Measurements from ENCODE around the gene RGS6.

Gene RGS6

GRCh38 chr14:72591391-72591790 is 659.2 kb downstream of the RGS6 start:
- no peak overlapping the region for H3K4me3 ChIP-seq (ENCODE audit: low read depth, low read length)
- H3K4me1 ChIP-seq (ENCODE audit: control insufficient read depth, insufficient read depth, low read length, unreplicated experiment) = no peaks in the 10 kb centered on the region
- H3K79me2 ChIP-seq (ENCODE audit: control insufficient read depth, insufficient read depth, low read length, unreplicated experiment) = no peaks in the 10 kb centered on the region
- H3K27me3 ChIP-seq (ENCODE audit: insufficient read depth, low read length) = no peaks in the 10 kb centered on the region
- no peaks in the 10 kb centered on the region for H3K36me3 ChIP-seq (ENCODE audit: insufficient read depth, low read length)
- no peak overlapping the region for H3K27ac ChIP-seq (ENCODE audit: low read depth, low read length)
- no peak overlapping the region for H2AFZ ChIP-seq (ENCODE audit: low read length, unreplicated experiment)

DNA sequence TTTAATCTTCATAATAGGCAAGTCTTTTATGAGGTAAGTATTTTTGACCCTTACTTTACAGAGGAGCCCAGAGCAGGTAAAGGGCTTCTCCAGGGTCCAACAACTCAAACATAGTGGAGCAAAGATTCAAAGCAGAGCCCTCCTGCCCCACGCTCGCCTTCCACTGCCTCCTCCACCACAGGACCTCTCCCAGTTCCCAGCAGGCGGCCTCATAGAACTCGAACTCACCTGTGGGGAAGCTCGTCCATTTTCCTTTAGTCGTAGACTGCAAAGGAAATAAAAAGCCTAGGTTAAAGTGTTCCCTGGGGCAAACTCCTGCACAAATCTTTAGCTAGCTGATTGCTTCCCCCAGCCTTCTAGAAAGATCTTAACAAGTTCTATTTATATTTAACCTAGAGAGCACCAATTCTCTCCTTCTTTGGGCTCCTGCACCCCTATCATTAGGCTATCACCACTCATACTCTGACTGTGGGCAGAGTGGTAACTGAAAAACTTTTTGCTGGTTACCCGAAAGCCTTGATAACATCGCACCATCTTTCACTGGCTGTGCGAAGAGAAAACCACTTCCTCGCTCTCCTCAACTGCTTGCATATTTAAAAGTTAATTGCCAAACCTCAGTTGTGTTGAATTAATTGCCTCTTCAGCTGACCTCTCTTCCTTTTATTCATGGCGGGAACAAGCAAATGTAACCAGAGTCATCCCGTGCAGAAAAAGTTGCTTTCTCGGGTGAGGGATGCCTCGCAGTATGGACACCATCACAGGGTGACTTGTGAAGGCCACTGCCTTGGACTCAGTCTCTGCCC is 662.1 kb downstream of the RGS6 start:
- no peak overlapping the region for H3K27ac ChIP-seq (ENCODE audit: low read depth, low read length)
- H3K27me3 ChIP-seq (ENCODE audit: insufficient read depth, low read length) = no peaks in the 10 kb centered on the region
- no peaks in the 10 kb centered on the region for H3K4me1 ChIP-seq (ENCODE audit: control insufficient read depth, insufficient read depth, low read length, unreplicated experiment)

DNA sequence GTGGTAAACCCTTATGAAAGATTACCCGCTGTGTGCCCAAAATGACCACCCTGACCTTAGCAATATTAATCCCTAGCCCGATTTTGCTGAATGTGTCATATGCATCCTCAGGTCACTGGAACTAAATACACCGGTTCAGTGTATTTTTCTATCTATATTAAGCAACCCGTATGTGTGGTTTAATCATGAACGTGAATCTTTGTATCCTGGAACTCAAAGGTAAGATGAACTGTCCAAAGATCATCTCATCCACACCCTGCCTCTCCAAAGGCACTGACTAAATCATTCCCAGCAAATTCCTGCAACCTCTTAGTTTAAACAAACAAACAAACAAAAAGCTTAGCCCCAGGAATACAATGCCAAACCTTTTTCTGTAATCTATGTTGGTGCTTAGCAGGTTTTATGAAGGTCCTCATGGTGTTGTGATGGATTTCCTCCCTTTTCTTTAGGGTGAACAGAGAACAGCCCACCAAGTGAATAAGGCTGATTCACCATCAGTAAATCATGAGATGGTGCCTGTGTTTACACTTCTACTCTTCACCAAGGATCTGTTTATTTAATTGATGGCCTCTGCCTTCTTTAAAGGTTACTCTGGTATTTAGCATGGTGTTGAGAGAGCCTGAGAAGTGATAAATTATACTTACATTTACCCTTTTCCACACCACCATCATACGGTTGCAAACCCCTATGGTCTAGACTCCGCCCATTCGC is 663.1 kb downstream of the RGS6 start:
- H3K36me3 ChIP-seq (ENCODE audit: insufficient read depth, low read length) = no peaks in the 10 kb centered on the region
- no peak overlapping the region for H3K4me3 ChIP-seq (ENCODE audit: low read depth, low read length)
- no peaks in the 10 kb centered on the region for H3K79me2 ChIP-seq (ENCODE audit: control insufficient read depth, insufficient read depth, low read length, unreplicated experiment)
- no peaks in the 10 kb centered on the region for H3K4me1 ChIP-seq (ENCODE audit: control insufficient read depth, insufficient read depth, low read length, unreplicated experiment)
- H3K27ac ChIP-seq (ENCODE audit: low read depth, low read length) = no peak overlapping the region
- H2AFZ ChIP-seq (ENCODE audit: low read length, unreplicated experiment) = no peak overlapping the region
- H3K27me3 ChIP-seq (ENCODE audit: insufficient read depth, low read length) = no peaks in the 10 kb centered on the region

More for the DNA sequence above, 662.1 kb downstream of the RGS6 start:
- Histone ChIP-seq H3K4me3 (ENCODE audit: low read depth, low read length) (no peak overlapping the region), H3K79me2 (ENCODE audit: control insufficient read depth, insufficient read depth, low read length, unreplicated experiment) (no peaks in the 10 kb centered on the region), H3K36me3 (ENCODE audit: insufficient read depth, low read length) (no peaks in the 10 kb centered on the region), H2AFZ (ENCODE audit: low read length, unreplicated experiment) (no peak overlapping the region)

GRCh38 chr14:72597252-72598233 is 665.3 kb downstream of the RGS6 start:
- Histone ChIP-seq H2AFZ (ENCODE audit: low read length, unreplicated experiment) (no peak overlapping the region), H3K27me3 (ENCODE audit: insufficient read depth, low read length) (no peaks in the 10 kb centered on the region), H3K79me2 (ENCODE audit: control insufficient read depth, insufficient read depth, low read length, unreplicated experiment) (no peaks in the 10 kb centered on the region), H3K4me1 (ENCODE audit: control insufficient read depth, insufficient read depth, low read length, unreplicated experiment) (no peaks in the 10 kb centered on the region), H3K27ac (ENCODE audit: low read depth, low read length) (no peak overlapping the region), H3K36me3 (ENCODE audit: insufficient read depth, low read length) (no peaks in the 10 kb centered on the region), H3K4me3 (ENCODE audit: low read depth, low read length) (no peak overlapping the region)

- H3K4me1 ChIP-seq (ENCODE audit: control insufficient read depth, insufficient read depth, low read length, unreplicated experiment) = no peaks in the 10 kb centered on the region
Observed at GRCh38 chr14:72598306-72598705, 666.1 kb downstream of the RGS6 start.

DNA sequence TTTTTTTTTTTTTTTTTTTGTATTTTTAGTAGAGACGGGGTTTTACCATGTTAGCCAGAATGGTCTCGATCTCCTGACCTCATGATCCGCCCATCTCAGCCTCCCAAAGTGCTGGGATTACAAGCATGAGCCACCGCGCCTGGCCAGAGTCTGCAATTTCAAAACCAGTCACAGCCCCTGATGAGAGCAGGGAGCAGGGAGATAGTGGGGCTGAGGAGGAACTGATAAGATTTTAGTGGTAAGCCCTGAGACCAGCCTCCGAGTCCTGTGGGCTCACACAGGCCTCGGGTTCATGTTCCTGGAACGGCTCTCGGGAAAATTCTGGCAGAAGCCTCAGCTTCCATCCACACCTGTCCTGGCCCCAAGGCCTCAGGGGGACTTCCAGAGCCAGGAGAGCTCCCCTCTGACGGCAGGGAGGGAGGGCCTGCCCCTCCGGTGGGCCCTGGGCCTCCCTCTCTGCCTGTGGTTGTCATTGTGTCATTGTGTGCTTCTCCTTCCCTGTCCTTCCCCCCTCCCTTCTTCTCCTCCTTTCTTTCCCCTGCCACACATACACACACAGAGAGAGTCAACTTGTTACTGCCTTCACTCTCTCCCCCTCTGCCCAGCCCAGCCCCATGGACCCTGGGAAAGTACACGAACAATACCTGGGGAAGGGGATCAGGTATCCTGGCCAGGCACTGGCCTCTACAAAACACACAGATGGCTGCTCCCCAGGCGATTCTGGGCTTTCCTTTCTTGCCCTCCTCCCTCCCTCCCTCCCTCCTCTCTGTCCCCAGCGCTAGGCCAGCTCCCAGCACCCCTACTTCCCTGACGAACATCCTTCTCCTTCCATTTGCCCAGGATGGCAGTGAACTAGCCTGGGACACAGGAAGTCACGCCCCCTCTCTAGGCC is 667.6 kb downstream of the RGS6 start:
- Histone ChIP-seq H3K36me3 (ENCODE audit: insufficient read depth, low read length) (no peaks in the 10 kb centered on the region), H3K4me3 (ENCODE audit: low read depth, low read length) (no peak overlapping the region), H2AFZ (ENCODE audit: low read length, unreplicated experiment) (no peak overlapping the region), H3K4me1 (ENCODE audit: control insufficient read depth, insufficient read depth, low read length, unreplicated experiment) (no peaks in the 10 kb centered on the region), H3K27me3 (ENCODE audit: insufficient read depth, low read length) (no peaks in the 10 kb centered on the region), H3K79me2 (ENCODE audit: control insufficient read depth, insufficient read depth, low read length, unreplicated experiment) (no peaks in the 10 kb centered on the region), H3K27ac (ENCODE audit: low read depth, low read length) (no peak overlapping the region)

More at GRCh38 chr14:72598306-72598705, 666.1 kb downstream of the RGS6 start:
- H3K79me2 ChIP-seq (ENCODE audit: control insufficient read depth, insufficient read depth, low read length, unreplicated experiment) = no peaks in the 10 kb centered on the region
- H3K27ac ChIP-seq (ENCODE audit: low read depth, low read length) = no peak overlapping the region
- H3K27me3 ChIP-seq (ENCODE audit: insufficient read depth, low read length) = no peaks in the 10 kb centered on the region
- H3K4me3 ChIP-seq (ENCODE audit: low read depth, low read length) = no peak overlapping the region
- no peaks in the 10 kb centered on the region for H3K36me3 ChIP-seq (ENCODE audit: insufficient read depth, low read length)
- no peak overlapping the region for H2AFZ ChIP-seq (ENCODE audit: low read length, unreplicated experiment)

DNA sequence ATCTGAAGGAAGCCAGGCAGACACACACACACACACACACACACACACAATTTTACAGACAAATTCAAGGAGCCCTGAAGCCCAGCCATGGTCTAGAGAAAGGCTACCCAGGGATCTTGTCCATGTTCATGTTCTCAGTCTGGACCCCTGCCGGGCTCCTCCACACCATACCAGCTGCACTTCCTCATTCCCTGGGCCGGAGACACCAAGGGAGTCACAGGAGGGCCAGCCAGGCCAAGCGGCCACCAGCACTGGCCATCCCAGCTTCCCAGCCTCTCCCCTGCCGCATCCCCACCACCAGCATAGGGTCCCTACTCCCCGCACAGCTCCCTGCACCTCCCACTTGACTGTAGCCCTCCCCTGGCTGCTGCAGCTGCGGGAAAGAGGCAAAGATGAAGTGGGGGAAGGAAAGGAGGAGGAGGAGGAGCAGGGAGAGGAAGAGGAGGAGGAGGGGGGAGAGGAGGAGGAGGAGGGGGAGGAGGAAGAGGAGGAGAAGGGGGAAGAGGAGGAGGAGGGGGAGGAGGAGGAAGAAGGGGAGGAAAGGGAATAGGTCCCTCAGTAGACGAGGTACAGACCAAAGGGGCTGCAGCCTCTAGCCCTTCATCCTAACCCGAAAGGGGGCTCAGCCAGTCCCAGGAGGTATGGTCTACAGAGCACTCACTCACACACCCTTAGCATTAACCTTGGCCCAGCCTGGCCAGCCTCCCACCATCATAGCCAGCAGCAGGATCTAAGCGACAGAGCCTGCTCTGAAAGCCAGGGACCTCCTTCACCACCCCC is 668.5 kb downstream of the RGS6 start:
- H3K27me3 ChIP-seq (ENCODE audit: insufficient read depth, low read length) = no peaks in the 10 kb centered on the region
- H3K79me2 ChIP-seq (ENCODE audit: control insufficient read depth, insufficient read depth, low read length, unreplicated experiment) = no peaks in the 10 kb centered on the region
- no peaks in the 10 kb centered on the region for H3K36me3 ChIP-seq (ENCODE audit: insufficient read depth, low read length)
- H3K4me1 ChIP-seq (ENCODE audit: control insufficient read depth, insufficient read depth, low read length, unreplicated experiment) = no peaks in the 10 kb centered on the region
- no peak overlapping the region for H3K4me3 ChIP-seq (ENCODE audit: low read depth, low read length)
- H3K27ac ChIP-seq (ENCODE audit: low read depth, low read length) = no peak overlapping the region
- no peak overlapping the region for H2AFZ ChIP-seq (ENCODE audit: low read length, unreplicated experiment)

- no peaks in the 10 kb centered on the region for H3K79me2 ChIP-seq (ENCODE audit: control insufficient read depth, insufficient read depth, low read length, unreplicated experiment)
- peaks cover 18% of the 10 kb centered on the region for H3K4me1 ChIP-seq (ENCODE audit: control insufficient read depth, insufficient read depth, low read length, unreplicated experiment)
- H3K27me3 ChIP-seq (ENCODE audit: insufficient read depth, low read length) = no peaks in the 10 kb centered on the region
- no peak overlapping the region for H3K27ac ChIP-seq (ENCODE audit: low read depth, low read length)
- no peak overlapping the region for H3K4me3 ChIP-seq (ENCODE audit: low read depth, low read length)
- H2AFZ ChIP-seq (ENCODE audit: low read length, unreplicated experiment) = no peak overlapping the region
- H3K36me3 ChIP-seq (ENCODE audit: insufficient read depth, low read length) = no peaks in the 10 kb centered on the region
Observed at GRCh38 chr14:72603639-72604038, 671.4 kb downstream of the RGS6 start.

DNA sequence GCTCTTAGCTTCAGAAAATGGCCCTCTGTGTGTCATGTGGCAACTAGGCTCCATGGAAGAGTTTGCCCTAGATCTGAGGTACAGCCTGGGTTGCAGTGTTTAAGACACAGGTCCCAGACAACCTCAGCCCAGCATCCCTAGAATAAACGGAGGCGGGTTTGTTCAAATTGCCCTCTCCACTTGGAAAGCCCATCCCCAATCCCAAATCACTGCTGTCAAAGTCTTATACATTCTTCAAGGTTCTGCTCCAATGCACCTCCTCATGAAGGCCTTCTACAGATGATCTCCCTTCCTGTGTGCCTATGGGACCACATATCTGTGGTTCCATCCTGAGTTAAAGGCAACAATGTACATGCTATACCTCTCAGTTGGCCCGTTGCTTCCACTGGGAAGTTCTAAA is 671.9 kb downstream of the RGS6 start:
- no peak overlapping the region for H3K4me3 ChIP-seq (ENCODE audit: low read depth, low read length)
- no peaks in the 10 kb centered on the region for H3K36me3 ChIP-seq (ENCODE audit: insufficient read depth, low read length)
- H3K27ac ChIP-seq (ENCODE audit: low read depth, low read length) = no peak overlapping the region
- H2AFZ ChIP-seq (ENCODE audit: low read length, unreplicated experiment) = no peak overlapping the region
- H3K79me2 ChIP-seq (ENCODE audit: control insufficient read depth, insufficient read depth, low read length, unreplicated experiment) = no peaks in the 10 kb centered on the region
- no peaks in the 10 kb centered on the region for H3K27me3 ChIP-seq (ENCODE audit: insufficient read depth, low read length)
- H3K4me1 ChIP-seq (ENCODE audit: control insufficient read depth, insufficient read depth, low read length, unreplicated experiment) = peaks cover 22% of the 10 kb centered on the region

Data from ACC112 (cell line).